COLO668 (cell line): ENCODE data around the gene ZNHIT6.
"Not testable (repeated sequence)": the region's sequence is repeated elsewhere in the genome, so short reads cannot be mapped to it uniquely, and the experiment has no call there.

Experiments used
- DNase-seq: peaks from one replicate; lab custom pipeline; 2025; ENCODE audit not compliant: unreplicated experiment; lab: John Stamatoyannopoulos, UW

The ZNHIT6 gene

GRCh38 chr1:85707990-85708828 is at the start of gene ZNHIT6:
ZNHIT6 (minus strand) TSS chr1:85708433; CDS start chr1:85708284, 149 bp downstream.
- peak; percentile 98 for DNase-seq

GRCh38 chr1:85756864-85757263 is 48.6 kb upstream of the ZNHIT6 start:
- no peak for DNase-seq

- no peak for DNase-seq
Observed at GRCh38 chr1:85748120-85748519, 39.9 kb upstream of the ZNHIT6 start.

GRCh38 chr1:85746777-85747176 is 38.5 kb upstream of the ZNHIT6 start:
- DNase-seq = no peak

- no peak for DNase-seq
Observed at GRCh38 chr1:85743814-85744213, 35.6 kb upstream of the ZNHIT6 start.

- no peak for DNase-seq
Observed at GRCh38 chr1:85734931-85735330, 26.7 kb upstream of the ZNHIT6 start.

GRCh38 chr1:85718678-85719340 is 10.6 kb upstream of the ZNHIT6 start:
- DNase-seq = no peak

- not testable (repeated sequence) for DNase-seq
Observed at GRCh38 chr1:85714418-85715114, 6.3 kb upstream of the ZNHIT6 start.

- peak; percentile 72 for DNase-seq
Observed at GRCh38 chr1:85708829-85709227, 595 bp upstream of the ZNHIT6 start.

- no peak for DNase-seq
Observed at GRCh38 chr1:85707267-85707989, 805 bp downstream of the ZNHIT6 start.

GRCh38 chr1:85705940-85706339 is 2.3 kb downstream of the ZNHIT6 start:
- DNase-seq = no peak

GRCh38 chr1:85700422-85700821 is 7.8 kb downstream of the ZNHIT6 start:
- DNase-seq = no peak

GRCh38 chr1:85697895-85698294 is 10.3 kb downstream of the ZNHIT6 start:
- no peak for DNase-seq

- no peak for DNase-seq
Observed at GRCh38 chr1:85692730-85693314, 15.4 kb downstream of the ZNHIT6 start.

- DNase-seq = no peak
Observed at GRCh38 chr1:85689775-85690404, 18.3 kb downstream of the ZNHIT6 start.

GRCh38 chr1:85683292-85684025 is 24.8 kb downstream of the ZNHIT6 start:
- no peak for DNase-seq

GRCh38 chr1:85681087-85681486 is 27.1 kb downstream of the ZNHIT6 start:
- DNase-seq = no peak

GRCh38 chr1:85678193-85678592 is 30.0 kb downstream of the ZNHIT6 start:
- no peak for DNase-seq

GRCh38 chr1:85677656-85678055 is 30.6 kb downstream of the ZNHIT6 start:
- DNase-seq = no peak
